ENCODE measurements around the gene NFIB. TPM values are rescaled to one million over a fixed set of nuclear protein-coding genes. Genes with fewer than 3 reads are reported as not detected.

NFIB gene
- total and polyA plus RNA-seq, 2 experiments from 2014 or later: 15.2 to 27.3 TPM

- DNase-seq (ENCODE audit: low spot score): no peak
- Histone ChIP-seq H3K27me3 (no peaks in the 10 kb centered on the region), H3K27ac (no peak overlapping the region), H4K20me1 (ENCODE audit: insufficient read depth, poor library complexity, severe bottlenecking) (peaks cover 59% of the 10 kb centered on the region), H3K4me2 (peak overlapping the region; percentile 38), H3K9me2 (replicated peaks; ENCODE audit: insufficient read depth) (no peaks in the 10 kb centered on the region), H3K36me3 (replicated peaks; ENCODE audit: insufficient read depth, low read depth) (no peaks in the 10 kb centered on the region), H3K79me2 (peaks cover 100% of the 10 kb centered on the region), H3K4me3 (no peak overlapping the region), H3K9me3 (ENCODE audit: low read depth) (no peaks in the 10 kb centered on the region), H3K4me1 (ENCODE audit: insufficient read depth) (peaks cover 20% of the 10 kb centered on the region), H2AFZ (no peak overlapping the region)
- TF ChIP-seq EZH2phosphoT487 (IDR thresholded peaks at IDR 0.05; ENCODE audit: low read depth, severe bottlenecking, unreplicated experiment) (no peak), EZH2 (IDR thresholded peaks at IDR 0.05; ENCODE audit: borderline replicate concordance) (no peak), CTCF (IDR thresholded peaks at IDR 0.05; ENCODE audit: poor library complexity) (no peak)
- WGBS (ENCODE audit: low lambda C conversion rate, missing lambda C conversion rate): 41% methylated on average over 1 of the region's 1 CpG
These were observed 12.3 kb downstream of the NFIB start for GRCh38 chr9:14301583-14302021.

GRCh38 chr9:14301006-14301405 lies 12.9 kb downstream of the NFIB start:
- H3K4me1 ChIP-seq (ENCODE audit: insufficient read depth): peaks cover 20% of the 10 kb centered on the region
- H3K4me3 ChIP-seq: no peak overlapping the region
- H3K79me2 ChIP-seq: peaks cover 100% of the 10 kb centered on the region
- H2AFZ ChIP-seq: no peak overlapping the region
- H3K9me3 ChIP-seq (ENCODE audit: low read depth): no peaks in the 10 kb centered on the region
- WGBS (ENCODE audit: low lambda C conversion rate, missing lambda C conversion rate): 92% methylated on average over 4 of the region's 4 CpGs
- no peaks in the 10 kb centered on the region for H3K9me2 ChIP-seq (replicated peaks; ENCODE audit: insufficient read depth)
- no peak overlapping the region for H3K4me2 ChIP-seq
- no peaks in the 10 kb centered on the region for H3K36me3 ChIP-seq (replicated peaks; ENCODE audit: insufficient read depth, low read depth)
- H4K20me1 ChIP-seq (ENCODE audit: insufficient read depth, poor library complexity, severe bottlenecking): peaks cover 60% of the 10 kb centered on the region
- no peak for DNase-seq (ENCODE audit: low spot score)
- H3K27ac ChIP-seq: no peak overlapping the region
- no peaks in the 10 kb centered on the region for H3K27me3 ChIP-seq
- TF ChIP-seq EZH2phosphoT487 (IDR thresholded peaks at IDR 0.05; ENCODE audit: low read depth, severe bottlenecking, unreplicated experiment): no peak
- TF ChIP-seq CTCF (IDR thresholded peaks at IDR 0.05; ENCODE audit: poor library complexity): no peak

- Histone ChIP-seq H3K27ac (no peak overlapping the region), H3K4me3 (no peak overlapping the region), H3K27me3 (no peaks in the 10 kb centered on the region), H4K20me1 (ENCODE audit: insufficient read depth, poor library complexity, severe bottlenecking) (peaks cover 63% of the 10 kb centered on the region), H3K36me3 (replicated peaks; ENCODE audit: insufficient read depth, low read depth) (no peaks in the 10 kb centered on the region), H3K9me3 (ENCODE audit: low read depth) (no peaks in the 10 kb centered on the region), H3K4me2 (no peak overlapping the region), H2AFZ (no peak overlapping the region), H3K79me2 (peaks cover 100% of the 10 kb centered on the region), H3K9me2 (replicated peaks; ENCODE audit: insufficient read depth) (no peaks in the 10 kb centered on the region), H3K4me1 (ENCODE audit: insufficient read depth) (peaks cover 20% of the 10 kb centered on the region)
- TF ChIP-seq CTCF (IDR thresholded peaks at IDR 0.05; ENCODE audit: poor library complexity): no peak
- no peak for TF ChIP-seq EZH2phosphoT487 (IDR thresholded peaks at IDR 0.05; ENCODE audit: low read depth, severe bottlenecking, unreplicated experiment)
- TF ChIP-seq EZH2 (IDR thresholded peaks at IDR 0.05; ENCODE audit: borderline replicate concordance): no peak
- DNase-seq (ENCODE audit: low spot score): no peak
- 86% methylated on average over 3 of the region's 3 CpGs for WGBS (ENCODE audit: low lambda C conversion rate, missing lambda C conversion rate)
These were observed 13.4 kb downstream of the NFIB start for GRCh38 chr9:14300588-14300987.

GRCh38 chr9:14300040-14300439 lies 13.9 kb downstream of the NFIB start:
- Histone ChIP-seq H3K4me3 (no peak overlapping the region), H3K4me1 (ENCODE audit: insufficient read depth) (peaks cover 20% of the 10 kb centered on the region), H3K27me3 (no peaks in the 10 kb centered on the region), H3K27ac (no peak overlapping the region), H3K9me2 (replicated peaks; ENCODE audit: insufficient read depth) (no peaks in the 10 kb centered on the region), H3K4me2 (no peak overlapping the region), H3K36me3 (replicated peaks; ENCODE audit: insufficient read depth, low read depth) (no peaks in the 10 kb centered on the region), H3K9me3 (ENCODE audit: low read depth) (no peaks in the 10 kb centered on the region), H2AFZ (no peak overlapping the region), H3K79me2 (peaks cover 97% of the 10 kb centered on the region), H4K20me1 (ENCODE audit: insufficient read depth, poor library complexity, severe bottlenecking) (peaks cover 63% of the 10 kb centered on the region)
- WGBS (ENCODE audit: low lambda C conversion rate, missing lambda C conversion rate): 98% methylated on average over 9 of the region's 9 CpGs
- no peak for DNase-seq (ENCODE audit: low spot score)
- TF ChIP-seq EZH2phosphoT487 (IDR thresholded peaks at IDR 0.05; ENCODE audit: low read depth, severe bottlenecking, unreplicated experiment): no peak
- TF ChIP-seq CTCF (IDR thresholded peaks at IDR 0.05; ENCODE audit: poor library complexity): no peak
- TF ChIP-seq EZH2 (IDR thresholded peaks at IDR 0.05; ENCODE audit: borderline replicate concordance): no peak

Measured in hepatocyte (in vitro differentiated cells).